HepG2 (cell line): ENCODE results near the gene GPR137. TPM values are rescaled to one million over a fixed set of nuclear protein-coding genes. Genes with fewer than 3 reads are reported as not detected.
A peak's percentile ranks its signal among the peaks of the same experiment; 100 is the strongest.

ENCODE experiments used
- IRF2 ChIP-seq: IDR thresholded peaks from 2 replicates; pipeline ENCODE4 v1.6.1; 2018; ENCODE audit warnings: missing genetic modification reagents, missing compliant biosample characterization
- ISX ChIP-seq: sonication (generic); formaldehyde crosslinking; conservative IDR thresholded peaks from 2 replicates; pipeline ENCODE4 v1.5.0; 2020; ENCODE audit warnings: missing genetic modification reagents
- RBFOX2 ChIP-seq: fragments of 200-400 bp; formaldehyde crosslinking; IDR thresholded peaks from 2 replicates; pipeline ENCODE4 v1.6.1; 2017; ENCODE audit warnings: low read depth, mild to moderate bottlenecking, low read length
- RBM22 ChIP-seq: fragments of 200-400 bp; formaldehyde crosslinking; optimal IDR thresholded peaks from 2 replicates; pipeline ENCODE3; 2017; ENCODE audit warnings: mild to moderate bottlenecking, low read length, moderate library complexity
- YEATS2 ChIP-seq: sonication (generic); formaldehyde crosslinking; IDR thresholded peaks from 2 replicates; pipeline ENCODE4 v1.4.0; 2020; ENCODE audit warnings: missing genetic modification reagents, borderline replicate concordance
- ZBTB39 ChIP-seq: sonication (generic); formaldehyde crosslinking; IDR thresholded peaks from 2 replicates; pipeline ENCODE4 v1.5.0; 2020; ENCODE audit warnings: missing genetic modification reagents
- ZFX ChIP-seq: sonication (generic); formaldehyde crosslinking; IDR thresholded peaks from 2 replicates; pipeline ENCODE4 v1.4.0; 2020; ENCODE audit warnings: mild to moderate bottlenecking, low read depth, missing genetic modification reagents, moderate library complexity
- ZNF605 ChIP-seq: sonication (generic); formaldehyde crosslinking; IDR thresholded peaks from 2 replicates; pipeline ENCODE4 v1.8.0; 2022; ENCODE audit warnings: mild to moderate bottlenecking, missing genetic modification reagents
- ZNF850 ChIP-seq: sonication (generic); formaldehyde crosslinking; conservative IDR thresholded peaks from 2 replicates; pipeline ENCODE4 v1.9.0; 2021; ENCODE audit warnings: mild to moderate bottlenecking, missing genetic modification reagents
- polyA plus RNA-seq, 8 experiments: library from polyadenylated mRNA; depleted of rRNA in 3 of 8; stranded (reverse) in 7 of 8; unstranded in 1 of 8; fragments of >200 nt; fragmentation: Illumina TruSeq in 4 of 8; extraction: Trizol in 4 of 8; gene quantifications; 2 replicates each; pipeline versions ENCODE4 v1.2.1 to v1.2.3, GENCODE V29; 2011 to 2016; ENCODE audit warnings: low read depth in 4 of 8, missing spikeins in 1 of 8, mixed read lengths in 1 of 8; ENCODE audit not compliant: insufficient read depth in 1 of 8
- total RNA-seq, 5 experiments: library from RNA; depleted of rRNA; stranded (reverse); fragments of >200 nt; fragmentation: Illumina TruSeq; extraction: Trizol; gene quantifications; 2 replicates each; pipeline ENCODE4 v1.2.3, GENCODE V29; 2016; ENCODE audit warnings: low read depth in 1 of 5
- TF ChIP-seq, protein P1 (sequence below): sonication (generic); formaldehyde crosslinking; IDR thresholded peaks from 2 replicates; pipeline ENCODE4 v1.5.1; 2020; ENCODE audit warnings: mild to moderate bottlenecking, moderate library complexity, missing genetic modification reagents

GPR137 gene
- total and polyA plus RNA-seq, 2 of the 13 experiments (the other 11 are each of a cell fraction or from before 2014, with no cell fraction given), result 8.5 to 13.2 TPM

- TF ChIP-seq ZBTB39, result 0 out of 2 replicates have a peak, but pooled peaks have one; percentile 20
- TF ChIP-seq RBFOX2, result peak; percentile 68
- TF ChIP-seq, protein P1, sequence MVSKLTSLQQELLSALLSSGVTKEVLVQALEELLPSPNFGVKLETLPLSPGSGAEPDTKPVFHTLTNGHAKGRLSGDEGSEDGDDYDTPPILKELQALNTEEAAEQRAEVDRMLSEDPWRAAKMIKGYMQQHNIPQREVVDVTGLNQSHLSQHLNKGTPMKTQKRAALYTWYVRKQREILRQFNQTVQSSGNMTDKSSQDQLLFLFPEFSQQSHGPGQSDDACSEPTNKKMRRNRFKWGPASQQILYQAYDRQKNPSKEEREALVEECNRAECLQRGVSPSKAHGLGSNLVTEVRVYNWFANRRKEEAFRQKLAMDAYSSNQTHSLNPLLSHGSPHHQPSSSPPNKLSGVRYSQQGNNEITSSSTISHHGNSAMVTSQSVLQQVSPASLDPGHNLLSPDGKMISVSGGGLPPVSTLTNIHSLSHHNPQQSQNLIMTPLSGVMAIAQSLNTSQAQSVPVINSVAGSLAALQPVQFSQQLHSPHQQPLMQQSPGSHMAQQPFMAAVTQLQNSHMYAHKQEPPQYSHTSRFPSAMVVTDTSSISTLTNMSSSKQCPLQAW, result peak; percentile 58; the same call in 1 of the 2 replicates
- TF ChIP-seq ISX (CRISPR knock-in tag), result no peak
- 0 out of 2 replicates have a peak, but pooled peaks have one; percentile 0 for TF ChIP-seq ZNF605 (CRISPR knock-in tag)
- no peak for TF ChIP-seq IRF2 (CRISPR knock-in tag)
- TF ChIP-seq RBM22, result peak; percentile 30
- TF ChIP-seq YEATS2 (CRISPR knock-in tag), result peak; percentile 16; the same call in 1 of the 2 replicates
- TF ChIP-seq ZFX (CRISPR knock-in tag), result peak; percentile 87
- peak; percentile 65; the same call in 1 of the 2 replicates for TF ChIP-seq ZNF850 (CRISPR knock-in tag)
These were observed 1.3 kb upstream of the GPR137 start, which contains the start of gene BAD (continued) for GRCh38 chr11:64284048-64284961.
